Stimulated activated CD8-positive, alpha-beta memory T cell treated with anti-CD3 and anti-CD28 coated beads, Interleukin-15, amount 100 ng/mL, for 1 hour (primary cell): ENCODE data around the gene MAOA.
"Not testable (repeated sequence)": the region's sequence is repeated elsewhere in the genome, so short reads cannot be mapped to it uniquely, and the experiment has no call there.

Experiments
- DNase-seq: peaks from one replicate; pipeline ENCODE4 v3.0.0-alpha.2; 2020; ENCODE audit warnings: low read depth

The MAOA gene

GRCh38 chrX:43664258-43664657, 8.2 kb downstream of the MAOA start:
- DNase-seq, result no peak

GRCh38 chrX:43664708-43665107, 8.6 kb downstream of the MAOA start:
- DNase-seq, result no peak

- no peak for DNase-seq
Measured at GRCh38 chrX:43666311-43666912, 10.3 kb downstream of the MAOA start.

GRCh38 chrX:43675965-43676628, 20.0 kb downstream of the MAOA start:
- not testable (repeated sequence) for DNase-seq

- no peak for DNase-seq
Measured at GRCh38 chrX:43676971-43677572, 21.0 kb downstream of the MAOA start.

GRCh38 chrX:43677993-43678392, 21.9 kb downstream of the MAOA start:
- DNase-seq, result no peak

- DNase-seq, result no peak
Measured at GRCh38 chrX:43679058-43679457, 23.0 kb downstream of the MAOA start.

GRCh38 chrX:43679778-43680177, 23.7 kb downstream of the MAOA start:
- no peak for DNase-seq

GRCh38 chrX:43682726-43683125, 26.6 kb downstream of the MAOA start:
- no peak for DNase-seq

GRCh38 chrX:43685221-43685620, 29.1 kb downstream of the MAOA start:
- DNase-seq, result no peak

- DNase-seq, result no peak
Measured at GRCh38 chrX:43688586-43688985, 32.5 kb downstream of the MAOA start.

- DNase-seq, result no peak
Measured at GRCh38 chrX:43693602-43694406, 37.7 kb downstream of the MAOA start.

GRCh38 chrX:43699475-43699874, 43.4 kb downstream of the MAOA start:
- DNase-seq, result no peak

GRCh38 chrX:43702079-43702524, 46.0 kb downstream of the MAOA start:
- DNase-seq, result no peak

- DNase-seq, result no peak
Measured at GRCh38 chrX:43702660-43703059, 46.6 kb downstream of the MAOA start.

- no peak for DNase-seq
Measured at GRCh38 chrX:43703211-43703791, 47.2 kb downstream of the MAOA start.

GRCh38 chrX:43706786-43707370, 50.8 kb downstream of the MAOA start:
- no peak for DNase-seq

- no peak for DNase-seq
Measured at GRCh38 chrX:43707812-43708548, 51.9 kb downstream of the MAOA start.

- no peak for DNase-seq
Measured at GRCh38 chrX:43716144-43716543, 60.0 kb downstream of the MAOA start.

- DNase-seq, result no peak
Measured at GRCh38 chrX:43716696-43717095, 60.6 kb downstream of the MAOA start.

- no peak for DNase-seq
Measured at GRCh38 chrX:43717161-43717560, 61.1 kb downstream of the MAOA start.
